GM10266 (cell line): ENCODE measurements around the gene FEM1A.
"Not testable (repeated sequence)": the region's sequence is repeated elsewhere in the genome, so short reads cannot be mapped to it uniquely, and the experiment has no call there.

Experiments used
- DNase-seq: peaks from one replicate; pipeline ENCODE4 v3.0.0; 2012; ENCODE audit errors: extremely low spot score
- TF ChIP-seq, protein P1 (sequence below): IDR thresholded peaks from 2 replicates; pipeline ENCODE4 v1.5.1; 2012; ENCODE audit warnings: mild to moderate bottlenecking, low read depth; ENCODE audit not compliant: control insufficient read depth, insufficient read depth; ENCODE audit errors: missing control alignments

The FEM1A gene, protein sequence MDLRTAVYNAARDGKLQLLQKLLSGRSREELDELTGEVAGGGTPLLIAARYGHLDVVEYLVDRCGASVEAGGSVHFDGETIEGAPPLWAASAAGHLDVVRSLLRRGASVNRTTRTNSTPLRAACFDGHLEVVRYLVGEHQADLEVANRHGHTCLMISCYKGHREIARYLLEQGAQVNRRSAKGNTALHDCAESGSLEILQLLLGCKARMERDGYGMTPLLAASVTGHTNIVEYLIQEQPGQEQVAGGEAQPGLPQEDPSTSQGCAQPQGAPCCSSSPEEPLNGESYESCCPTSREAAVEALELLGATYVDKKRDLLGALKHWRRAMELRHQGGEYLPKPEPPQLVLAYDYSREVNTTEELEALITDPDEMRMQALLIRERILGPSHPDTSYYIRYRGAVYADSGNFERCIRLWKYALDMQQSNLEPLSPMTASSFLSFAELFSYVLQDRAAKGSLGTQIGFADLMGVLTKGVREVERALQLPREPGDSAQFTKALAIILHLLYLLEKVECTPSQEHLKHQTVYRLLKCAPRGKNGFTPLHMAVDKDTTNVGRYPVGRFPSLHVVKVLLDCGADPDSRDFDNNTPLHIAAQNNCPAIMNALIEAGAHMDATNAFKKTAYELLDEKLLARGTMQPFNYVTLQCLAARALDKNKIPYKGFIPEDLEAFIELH

DNA sequence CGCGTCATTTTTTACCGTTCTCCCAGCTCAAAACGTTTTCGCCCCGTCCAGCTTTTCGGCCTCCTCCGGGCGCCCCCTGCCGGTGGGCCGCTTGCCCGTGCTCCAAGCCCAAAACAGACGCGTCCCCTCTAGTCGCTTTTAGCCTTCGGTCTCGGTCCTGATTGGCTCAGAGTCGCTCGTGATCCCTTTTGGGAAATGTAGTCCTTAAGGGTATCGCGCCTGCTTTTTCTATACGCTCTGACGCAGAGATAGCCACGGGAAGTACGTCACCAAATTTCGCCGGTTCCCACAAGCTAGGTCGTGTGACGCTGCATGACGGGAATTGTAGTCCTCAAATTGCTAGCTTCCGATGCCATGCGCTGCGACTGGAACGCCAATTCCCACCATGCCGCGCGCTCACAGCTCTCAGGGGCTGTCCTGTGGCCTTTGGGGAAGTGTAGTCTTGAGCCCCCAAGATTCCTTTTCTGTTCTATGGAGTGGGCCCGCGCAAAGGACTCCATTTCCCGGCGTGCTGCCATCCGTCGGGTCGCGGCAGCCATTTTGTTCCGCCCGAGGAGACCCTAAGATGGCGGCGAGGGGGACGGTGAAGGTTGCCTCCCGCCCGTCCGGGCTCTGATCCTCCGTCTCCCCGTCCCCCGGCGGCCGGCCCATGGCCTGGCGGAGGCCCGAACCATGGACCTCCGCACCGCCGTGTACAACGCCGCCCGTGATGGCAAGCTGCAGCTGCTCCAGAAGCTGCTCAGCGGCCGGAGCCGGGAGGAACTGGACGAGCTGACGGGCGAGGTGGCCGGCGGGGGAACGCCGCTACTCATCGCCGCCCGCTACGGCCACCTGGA is at the start of gene FEM1A:
Gene FEM1A (plus strand): TSS at position 552 of the 836 bp plus-strand sequence. CDS start 121 bp downstream, at position 673.
- DNase-seq = peak; percentile 98
- TF ChIP-seq, protein P1, sequence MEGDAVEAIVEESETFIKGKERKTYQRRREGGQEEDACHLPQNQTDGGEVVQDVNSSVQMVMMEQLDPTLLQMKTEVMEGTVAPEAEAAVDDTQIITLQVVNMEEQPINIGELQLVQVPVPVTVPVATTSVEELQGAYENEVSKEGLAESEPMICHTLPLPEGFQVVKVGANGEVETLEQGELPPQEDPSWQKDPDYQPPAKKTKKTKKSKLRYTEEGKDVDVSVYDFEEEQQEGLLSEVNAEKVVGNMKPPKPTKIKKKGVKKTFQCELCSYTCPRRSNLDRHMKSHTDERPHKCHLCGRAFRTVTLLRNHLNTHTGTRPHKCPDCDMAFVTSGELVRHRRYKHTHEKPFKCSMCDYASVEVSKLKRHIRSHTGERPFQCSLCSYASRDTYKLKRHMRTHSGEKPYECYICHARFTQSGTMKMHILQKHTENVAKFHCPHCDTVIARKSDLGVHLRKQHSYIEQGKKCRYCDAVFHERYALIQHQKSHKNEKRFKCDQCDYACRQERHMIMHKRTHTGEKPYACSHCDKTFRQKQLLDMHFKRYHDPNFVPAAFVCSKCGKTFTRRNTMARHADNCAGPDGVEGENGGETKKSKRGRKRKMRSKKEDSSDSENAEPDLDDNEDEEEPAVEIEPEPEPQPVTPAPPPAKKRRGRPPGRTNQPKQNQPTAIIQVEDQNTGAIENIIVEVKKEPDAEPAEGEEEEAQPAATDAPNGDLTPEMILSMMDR = peak; percentile 99

DNA sequence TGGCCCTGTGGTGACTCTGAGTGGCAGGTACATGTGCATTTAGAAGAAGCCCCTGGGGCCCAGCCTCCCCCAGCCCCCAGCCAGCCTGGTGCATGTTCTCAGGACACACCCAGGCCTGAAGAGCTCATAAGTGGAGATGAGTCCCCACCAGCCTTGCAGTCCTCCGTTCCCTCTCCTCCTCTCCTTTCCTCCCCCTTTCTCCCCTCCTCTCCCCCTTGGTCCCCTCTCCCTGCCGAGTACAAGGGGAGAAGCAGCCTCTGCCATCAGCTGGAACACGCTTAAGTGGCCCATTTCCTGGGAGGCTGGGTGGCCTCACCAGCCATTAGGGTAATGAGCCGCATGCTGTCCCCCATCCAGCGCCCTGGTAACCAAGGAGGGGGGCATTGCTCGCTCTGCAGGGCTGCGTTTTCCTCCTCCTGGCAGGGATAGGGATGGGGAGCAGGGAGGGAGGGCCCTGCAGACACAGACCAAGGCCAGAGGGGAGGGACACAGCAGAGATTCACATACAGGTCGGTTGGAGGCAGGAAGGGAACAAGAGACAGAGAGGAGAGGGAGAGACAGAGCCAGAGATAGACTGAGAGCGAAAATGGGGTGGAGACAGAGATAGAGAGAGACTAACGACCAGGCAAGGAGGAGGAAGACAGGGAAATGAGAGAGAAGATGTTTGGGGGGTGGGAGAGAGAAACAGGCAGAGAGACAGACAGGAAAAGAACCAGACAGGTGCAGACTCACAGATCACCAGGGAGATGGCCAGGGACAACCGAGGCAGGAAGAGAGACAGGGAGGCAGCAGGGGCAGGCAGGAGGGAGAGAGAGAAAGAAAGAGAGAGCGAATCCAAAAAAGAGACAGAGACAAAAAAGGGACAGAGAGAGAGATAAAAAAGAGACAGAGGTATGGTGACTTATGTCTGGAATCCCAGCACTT is 48.5 kb upstream of the FEM1A start:
- no peak for DNase-seq
- TF ChIP-seq, protein P1 = no peak

DNA sequence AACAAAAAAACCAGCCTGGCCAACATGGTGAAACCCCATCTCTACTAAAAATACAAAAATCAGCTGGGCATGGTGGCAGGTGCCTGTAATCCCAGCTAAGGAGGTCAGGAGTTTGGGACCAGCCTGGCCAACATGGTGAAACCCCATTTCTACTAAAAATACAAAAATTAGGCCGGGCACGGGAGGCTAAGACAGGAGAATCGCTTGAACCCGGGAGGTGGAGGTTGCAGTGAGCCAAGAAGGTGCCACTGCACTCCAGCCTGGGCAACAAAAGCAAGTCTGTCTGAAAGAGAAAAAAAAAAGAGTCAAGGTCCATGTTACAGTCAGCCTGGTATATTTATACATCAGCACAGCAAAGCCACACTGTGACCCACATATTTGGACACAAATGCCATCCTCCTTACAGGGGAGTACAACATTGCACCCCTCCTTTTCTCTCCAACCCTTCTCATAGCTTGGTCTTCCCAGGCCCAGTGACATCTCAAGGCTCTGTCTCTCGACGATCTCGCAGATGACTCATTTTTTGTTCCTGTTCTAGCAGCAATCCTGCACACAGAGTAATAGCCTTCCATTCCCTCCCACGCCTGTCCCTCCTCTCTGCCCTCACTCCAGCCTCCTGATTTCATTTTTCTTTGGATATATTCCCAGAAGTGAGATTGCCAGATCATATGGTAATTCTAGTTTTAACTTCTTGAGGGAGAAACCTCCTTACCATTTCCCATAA is 46.9 kb upstream of the FEM1A start:
- DNase-seq = no peak
- TF ChIP-seq, protein P1 = no peak

DNA sequence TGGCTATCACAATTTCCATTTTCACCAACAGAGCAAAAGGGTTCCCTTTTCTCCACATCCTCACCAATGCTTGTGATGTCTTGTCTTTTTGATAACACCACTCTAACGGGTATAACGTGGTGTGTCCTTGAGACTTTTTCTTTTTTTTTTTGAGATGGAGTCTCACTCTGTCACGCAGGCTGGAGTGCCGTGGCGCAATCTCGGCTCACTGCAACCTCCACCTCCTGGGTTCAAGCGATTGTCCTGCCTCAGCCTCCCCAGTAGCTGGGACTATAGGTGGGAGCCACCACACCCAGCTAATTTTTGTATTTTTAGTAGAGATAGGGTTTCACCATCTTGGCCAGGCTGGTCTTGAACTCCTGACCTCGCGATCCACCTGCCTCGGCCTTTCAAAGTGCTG is 46.4 kb upstream of the FEM1A start:
- not testable (repeated sequence) for DNase-seq

DNA sequence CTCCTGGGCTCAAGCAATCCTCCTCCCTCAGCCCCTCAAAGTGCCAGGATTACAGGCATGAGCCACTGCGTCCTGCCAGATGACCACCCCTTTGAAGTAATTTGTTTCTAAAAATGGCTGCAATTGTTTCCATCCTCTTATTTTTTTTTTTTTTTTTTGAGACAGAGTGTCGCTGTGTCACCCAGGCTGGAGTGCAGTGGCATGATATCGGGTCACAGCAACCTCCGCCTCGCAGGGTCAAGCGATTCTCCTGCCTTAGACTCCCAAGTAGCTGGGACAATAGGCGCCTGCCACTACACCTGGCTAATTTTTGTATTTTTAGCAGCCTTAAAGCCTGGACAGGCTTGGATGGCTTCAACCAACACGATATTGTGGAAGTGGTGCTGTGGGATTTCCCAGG is 45.5 kb upstream of the FEM1A start:
- DNase-seq = no peak
- TF ChIP-seq, protein P1 = no peak

DNA sequence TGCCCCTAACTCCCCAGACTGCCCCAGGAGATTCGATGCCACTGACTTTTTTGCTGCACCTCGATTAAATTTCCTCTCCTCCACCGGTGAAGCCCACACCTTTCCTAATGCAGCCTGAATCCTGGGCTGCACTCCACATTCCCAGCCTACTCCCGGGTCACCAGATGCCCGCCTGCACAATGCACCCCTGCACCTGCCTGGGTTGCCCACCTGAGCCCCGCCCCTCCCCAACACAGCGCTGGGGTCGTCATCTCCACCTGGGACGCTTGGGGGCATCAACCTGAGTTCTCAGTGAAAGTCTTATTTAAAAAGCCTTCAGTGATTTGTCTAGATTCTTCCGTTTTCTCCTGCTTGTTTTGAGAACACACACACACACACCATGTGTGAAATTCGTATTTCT is 43.3 kb upstream of the FEM1A start:
- TF ChIP-seq, protein P1 = no peak
- no peak for DNase-seq
